K562 (cell line): ENCODE results near the gene RNU6-7. TPM values are rescaled to one million over a fixed set of nuclear protein-coding genes. Genes with fewer than 3 reads are reported as not detected.
A peak's percentile ranks its signal among the peaks of the same experiment; 100 is the strongest.

Experiments used
- ATAC-seq: fragments of 200-7000 bp; cut with Tn5 transposase; 3 replicates; pipeline ENCODE4 v1.9.1; 2020; ENCODE audit warnings: moderate library complexity
- BruUV-seq: library from RNA; stranded (reverse); fragments of 400-500 nt; replicated peaks from 2 replicates; lab custom pipeline; 2021; lab: Mats Ljungman, UMichigan
- CTCF ChIA-PET: fragments of 300-600 bp; formaldehyde crosslinking; extraction: SDS; loops from one replicate; lab custom pipeline; 2021; ENCODE audit warnings: low intra/inter-chr PET ratio; lab: Yijun Ruan, JAX
- POLR2A ChIA-PET: fragments of 300-600, 350-650 bp; sonication (Branson Sonifier 250); formaldehyde crosslinking; extraction: SDS; loops from one replicate; lab custom pipeline; 2021; ENCODE audit warnings: antibody characterized with exemption, inconsistent platforms; lab: Yijun Ruan, JAX
- DNase-seq, 4 experiments: peaks; one replicate each; pipeline versions ENCODE4 v3.0.0 to v3.0.0-alpha.2; 2011 to 2018; ENCODE audit warnings: low spot score in 3 of 4, mixed read lengths in 3 of 4; ENCODE audit errors: extremely low read depth in 1 of 4
- FAIRE-seq: peaks from 2 replicates; lab custom pipeline; 2011; peaks lifted over from hg19 to GRCh38; lab: Jason Lieb, UNC
- H2AFZ ChIP-seq: 2 replicates; pipeline ENCODE4 v1.6.0; 2011; ENCODE audit warnings: low read depth, low read length, control low read depth, inconsistent platforms
- H3K27ac ChIP-seq: fragments of 200-600 bp; 3 replicates; pipeline ENCODE4 v1.8.0; 2011; ENCODE audit warnings: low read depth, mild to moderate bottlenecking, control low read depth, inconsistent platforms, low read length, moderate library complexity, mixed read lengths; ENCODE audit errors: extremely low read depth
- H3K27me3 ChIP-seq, 2 experiments: fragments of 300-600 bp in 1 of 2; 2 replicates in 1 of 2; 3 replicates in 1 of 2; pipeline versions ENCODE4 v1.6.0 to v1.8.0; 2011; ENCODE audit warnings: inconsistent platforms in 2 of 2, low read length in 2 of 2, mild to moderate bottlenecking in 1 of 2, mixed read lengths in 1 of 2, moderate library complexity in 1 of 2; ENCODE audit not compliant: control insufficient read depth in 2 of 2, insufficient read depth in 2 of 2
- H3K36me3 ChIP-seq: fragments of 300-600 bp; 3 replicates; pipeline ENCODE4 v1.8.0; 2011; ENCODE audit warnings: mild to moderate bottlenecking, low read length, inconsistent platforms; ENCODE audit not compliant: control insufficient read depth, insufficient read depth
- H3K4me1 ChIP-seq, 2 experiments: fragments of 200-600 bp in 1 of 2; replicated peaks in 1 of 2; 2 replicates in 1 of 2; 3 replicates in 1 of 2; pipeline versions ENCODE4 v1.5.1 to v1.8.0; 2011; ENCODE audit warnings: inconsistent platforms in 2 of 2, low read length in 2 of 2, mild to moderate bottlenecking in 1 of 2, mixed read lengths in 1 of 2, moderate library complexity in 1 of 2; ENCODE audit not compliant: control insufficient read depth in 2 of 2, insufficient read depth in 2 of 2
- H3K4me2 ChIP-seq: 2 replicates; pipeline ENCODE4 v1.6.1; 2011; ENCODE audit warnings: low read length, control low read depth, inconsistent platforms, mixed read lengths; ENCODE audit not compliant: insufficient read depth
- H3K4me3 ChIP-seq: fragments of 200-600 bp; sonication (generic), shearing (Covaris generic); 2 replicates; pipeline ENCODE4 v1.5.1; 2016; ENCODE audit warnings: control low read depth, inconsistent platforms
- H3K79me2 ChIP-seq: fragments of 200-600 bp; 3 replicates; pipeline ENCODE4 v1.8.0; 2011; ENCODE audit warnings: low read length, inconsistent platforms; ENCODE audit not compliant: control insufficient read depth, insufficient read depth
- H3K9ac ChIP-seq, 2 experiments: 2 replicates each; pipeline versions ENCODE4 v1.6.0 to v1.6.1; 2011; ENCODE audit warnings: low read depth in 2 of 2, low read length in 2 of 2, control low read depth in 1 of 2, inconsistent platforms in 1 of 2, mild to moderate bottlenecking in 1 of 2, mixed read lengths in 1 of 2; ENCODE audit not compliant: insufficient read depth in 1 of 2
- H3K9me1 ChIP-seq: one replicate; pipeline ENCODE4 v1.6.0; 2011; ENCODE audit warnings: inconsistent platforms, mild to moderate bottlenecking, low read length, moderate library complexity; ENCODE audit not compliant: control insufficient read depth, insufficient read depth
- H3K9me3 ChIP-seq: replicated peaks from 2 replicates; pipeline ENCODE4 v1.5.1; 2011; ENCODE audit warnings: low read depth, low read length, inconsistent platforms; ENCODE audit not compliant: control insufficient read depth, insufficient read depth
- H4K20me1 ChIP-seq: replicated peaks from 2 replicates; pipeline ENCODE4 v1.6.1; 2011; ENCODE audit warnings: low read length, inconsistent platforms, mixed read lengths; ENCODE audit not compliant: control insufficient read depth, insufficient read depth
- ZNF75A ChIP-seq: fragments of 450-650 bp; formaldehyde crosslinking; IDR thresholded peaks from 2 replicates; pipeline ENCODE4 v1.4.0; 2020; ENCODE audit warnings: mild to moderate bottlenecking
- WGBS: fragments of 100-300 bp; shearing (Covaris generic); methylation state at CpG from one replicate; pipeline ENCODE4 v1.1.6; 2016; ENCODE audit warnings: low coverage, mixed read lengths; ENCODE audit not compliant: insufficient coverage; ENCODE audit errors: missing lambda C conversion rate; 5-methylcytosine and 5-hydroxymethylcytosine counted together
- in situ Hi-C: fragments of 300-500 bp; cut with MboI; formaldehyde crosslinking; loops from 4 replicates; pipeline ENCODE4 v1.15.0; 2018; ENCODE audit warnings: inconsistent platforms, mixed read lengths
- intact Hi-C: fragments of 100-400 bp; cut with micrococcal nuclease; formaldehyde crosslinking; loops from 2 replicates; pipeline ENCODE4 v1.14.2; 2022
- polyA plus RNA-seq, 8 experiments: library from polyadenylated mRNA; depleted of rRNA in 4 of 8; stranded (reverse) in 5 of 8; unstranded in 3 of 8; fragments of >200 nt; fragmentation: Nextera tagmentation in 2 of 8; fragmentation: Illumina TruSeq in 1 of 8; extraction: Ambion mirVana in 2 of 8; extraction: Trizol in 1 of 8; gene quantifications; 2 replicates each; pipeline versions ENCODE4 v1.2.1 to v1.2.3, GENCODE V29; 2011 to 2014; ENCODE audit warnings: inconsistent platforms in 1 of 8, missing spikeins in 1 of 8
- total RNA-seq, 7 experiments: library from RNA; depleted of rRNA in 6 of 7; stranded (reverse); fragments of >200 nt in 6 of 7; fragmentation: Illumina TruSeq in 2 of 7; extraction: Trizol in 2 of 7; gene quantifications; 2 replicates each; pipeline versions ENCODE4 v1.2.1 to v1.2.3, GENCODE V29; 2011 to 2021; ENCODE audit warnings: low replicate concordance in 1 of 7
- TF ChIP-seq, protein P1 (sequence below), 2 experiments: fragments of 450-650 bp in 1 of 2; sonication (generic) in 1 of 2; formaldehyde crosslinking in 1 of 2; IDR thresholded peaks in 1 of 2; conservative IDR thresholded peaks in 1 of 2; 2 replicates each; pipeline versions ENCODE4 v1.6.1 to v1.8.1; 2016 to 2023; ENCODE audit warnings: mild to moderate bottlenecking in 2 of 2, moderate library complexity in 2 of 2, inconsistent platforms in 1 of 2, missing genetic modification reagents in 1 of 2
- TF ChIP-seq, protein P2 (sequence below): fragments of 450-650 bp; IDR thresholded peaks from 2 replicates; pipeline ENCODE4 v1.6.1; 2016

RNU6-7 gene
- total and polyA plus RNA-seq, 9 of the 15 experiments (the other 6 are each of a cell fraction or from before 2014, with no cell fraction given) = not detected

DNA sequence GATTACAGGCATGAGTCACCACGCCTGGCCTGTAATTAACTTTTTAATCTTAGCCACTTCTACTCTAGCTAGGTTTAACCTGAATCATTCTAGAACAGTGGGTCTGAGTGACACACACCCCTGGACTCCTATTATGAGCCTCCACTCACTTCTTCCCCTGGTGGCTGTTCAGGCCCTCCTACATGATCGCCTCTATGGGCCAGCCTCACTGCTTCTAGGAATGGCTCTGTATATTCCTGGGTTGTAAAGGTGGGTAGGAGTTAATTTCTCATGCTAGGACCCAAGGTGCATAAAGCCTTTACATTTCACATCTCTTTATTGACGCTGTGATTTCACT lies 9.2 kb downstream of the RNU6-7 start:
- Histone ChIP-seq H3K4me1 (no peaks in the 10 kb centered on the region; a peak in 1 of 5 replicates), H3K36me3 (no peaks in the 10 kb centered on the region), H3K27ac (no peak overlapping the region), H3K4me2 (no peak overlapping the region), H3K9ac (no peak overlapping the region), H3K79me2 (no peaks in the 10 kb centered on the region), H2AFZ (no peak overlapping the region), H3K9me3 (no peaks in the 10 kb centered on the region), H4K20me1 (no peaks in the 10 kb centered on the region), H3K9me1 (no peaks in the 10 kb centered on the region), H3K27me3 (no peaks in the 10 kb centered on the region), H3K4me3 (no peak overlapping the region)
- in situ Hi-C loops (no loop called here), intact Hi-C loops (no loop called here)
- DNase-seq (no peak), FAIRE-seq (no peak), ATAC-seq (peak; percentile 37; the same call in 2 of the 3 replicates)
- TF ChIP-seq, protein P1, sequence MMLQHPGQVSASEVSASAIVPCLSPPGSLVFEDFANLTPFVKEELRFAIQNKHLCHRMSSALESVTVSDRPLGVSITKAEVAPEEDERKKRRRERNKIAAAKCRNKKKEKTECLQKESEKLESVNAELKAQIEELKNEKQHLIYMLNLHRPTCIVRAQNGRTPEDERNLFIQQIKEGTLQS (IDR thresholded peaks at IDR 0.05) = 0 out of 2 replicates have a peak, but pooled peaks have one; percentile 3
- TF ChIP-seq, protein P1 (CRISPR knock-in tag; conservative IDR thresholded peaks at IDR 0.05) = no peak
- TF ChIP-seq, protein P2, sequence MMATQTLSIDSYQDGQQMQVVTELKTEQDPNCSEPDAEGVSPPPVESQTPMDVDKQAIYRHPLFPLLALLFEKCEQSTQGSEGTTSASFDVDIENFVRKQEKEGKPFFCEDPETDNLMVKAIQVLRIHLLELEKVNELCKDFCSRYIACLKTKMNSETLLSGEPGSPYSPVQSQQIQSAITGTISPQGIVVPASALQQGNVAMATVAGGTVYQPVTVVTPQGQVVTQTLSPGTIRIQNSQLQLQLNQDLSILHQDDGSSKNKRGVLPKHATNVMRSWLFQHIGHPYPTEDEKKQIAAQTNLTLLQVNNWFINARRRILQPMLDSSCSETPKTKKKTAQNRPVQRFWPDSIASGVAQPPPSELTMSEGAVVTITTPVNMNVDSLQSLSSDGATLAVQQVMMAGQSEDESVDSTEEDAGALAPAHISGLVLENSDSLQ = 0 out of 2 replicates have a peak, but pooled peaks have one; percentile 29
- no peak for TF ChIP-seq ZNF75A (CRISPR knock-in tag)
- BruUV-seq = no TSS peak
- 56% methylated on average over 3 of the region's 3 CpGs for WGBS
- ChIA-PET POLR2A (no interaction called here), CTCF (no interaction called here)
